ENCODE measurements around the gene MEF2C. TPM values are rescaled to one million over a fixed set of nuclear protein-coding genes. Genes with fewer than 3 reads are reported as not detected.

MEF2C gene
- total RNA-seq, 4 donors from 2014 or later, result 45.6 to 92.0 (median 54.4) TPM

DNA sequence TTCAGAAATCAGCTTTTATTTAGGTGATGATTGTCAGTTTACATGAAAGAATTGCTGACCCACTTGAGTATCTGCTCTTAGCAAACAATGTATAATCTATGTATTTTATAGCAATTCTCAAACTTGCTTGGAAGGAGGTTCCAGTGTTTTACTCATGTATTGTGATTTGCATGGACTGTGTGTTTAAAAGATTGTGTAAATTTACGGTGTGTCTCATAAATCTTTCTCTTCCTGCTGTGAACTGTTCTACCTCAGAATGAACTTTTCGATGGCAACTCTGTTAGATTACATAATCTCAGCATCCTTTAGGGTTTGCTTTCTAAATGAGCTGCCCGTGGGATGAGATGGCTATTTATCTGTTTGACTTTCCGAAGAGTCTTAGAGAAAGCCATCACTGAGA lies 122.5 kb downstream of the MEF2C start:
- TF ChIP-seq, protein P1, sequence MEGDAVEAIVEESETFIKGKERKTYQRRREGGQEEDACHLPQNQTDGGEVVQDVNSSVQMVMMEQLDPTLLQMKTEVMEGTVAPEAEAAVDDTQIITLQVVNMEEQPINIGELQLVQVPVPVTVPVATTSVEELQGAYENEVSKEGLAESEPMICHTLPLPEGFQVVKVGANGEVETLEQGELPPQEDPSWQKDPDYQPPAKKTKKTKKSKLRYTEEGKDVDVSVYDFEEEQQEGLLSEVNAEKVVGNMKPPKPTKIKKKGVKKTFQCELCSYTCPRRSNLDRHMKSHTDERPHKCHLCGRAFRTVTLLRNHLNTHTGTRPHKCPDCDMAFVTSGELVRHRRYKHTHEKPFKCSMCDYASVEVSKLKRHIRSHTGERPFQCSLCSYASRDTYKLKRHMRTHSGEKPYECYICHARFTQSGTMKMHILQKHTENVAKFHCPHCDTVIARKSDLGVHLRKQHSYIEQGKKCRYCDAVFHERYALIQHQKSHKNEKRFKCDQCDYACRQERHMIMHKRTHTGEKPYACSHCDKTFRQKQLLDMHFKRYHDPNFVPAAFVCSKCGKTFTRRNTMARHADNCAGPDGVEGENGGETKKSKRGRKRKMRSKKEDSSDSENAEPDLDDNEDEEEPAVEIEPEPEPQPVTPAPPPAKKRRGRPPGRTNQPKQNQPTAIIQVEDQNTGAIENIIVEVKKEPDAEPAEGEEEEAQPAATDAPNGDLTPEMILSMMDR (IDR thresholded peaks at IDR 0.05; ENCODE audit: low read depth), result no peak

DNA sequence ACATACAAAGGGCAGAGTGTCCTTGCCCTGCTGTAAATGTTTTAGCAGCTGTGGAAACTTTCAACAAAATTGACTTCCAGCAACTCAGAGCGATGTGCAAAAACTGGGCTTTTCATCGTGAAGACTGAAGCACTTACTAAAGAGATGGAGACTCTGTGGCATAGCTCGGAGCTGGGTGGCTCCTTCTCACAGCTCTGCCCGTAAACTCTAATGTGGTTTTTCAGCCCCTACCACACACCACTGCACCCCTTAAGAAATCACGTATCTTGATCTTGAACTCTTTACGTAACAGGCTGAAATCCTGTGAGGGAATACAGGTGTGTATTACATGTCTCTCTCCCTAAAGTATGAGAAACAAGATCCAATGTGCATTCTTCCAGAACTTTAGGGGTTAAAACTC lies 124.4 kb downstream of the MEF2C start:
- TF ChIP-seq, protein P1 (IDR thresholded peaks at IDR 0.05; ENCODE audit: low read depth), result no peak

DNA sequence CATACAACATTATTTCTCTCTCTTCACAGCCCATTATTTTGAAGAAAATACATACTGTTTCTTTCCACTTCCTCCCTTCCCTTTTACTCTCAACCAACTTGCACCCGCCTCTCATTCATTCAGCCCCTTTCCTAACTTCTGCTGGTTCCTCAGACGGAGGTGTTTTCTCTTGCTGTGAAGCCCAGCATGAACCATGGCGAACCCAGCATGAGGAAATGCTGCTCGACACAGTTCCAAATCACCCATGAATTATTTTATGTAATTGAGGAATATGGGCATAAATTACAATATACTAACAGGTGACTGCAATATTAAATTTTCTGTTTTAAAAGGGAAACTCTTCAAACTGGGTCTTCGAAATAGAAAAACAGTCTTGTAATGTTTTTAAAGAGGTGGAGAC lies 124.8 kb downstream of the MEF2C start:
- TF ChIP-seq, protein P1 (IDR thresholded peaks at IDR 0.05; ENCODE audit: low read depth), result no peak

DNA sequence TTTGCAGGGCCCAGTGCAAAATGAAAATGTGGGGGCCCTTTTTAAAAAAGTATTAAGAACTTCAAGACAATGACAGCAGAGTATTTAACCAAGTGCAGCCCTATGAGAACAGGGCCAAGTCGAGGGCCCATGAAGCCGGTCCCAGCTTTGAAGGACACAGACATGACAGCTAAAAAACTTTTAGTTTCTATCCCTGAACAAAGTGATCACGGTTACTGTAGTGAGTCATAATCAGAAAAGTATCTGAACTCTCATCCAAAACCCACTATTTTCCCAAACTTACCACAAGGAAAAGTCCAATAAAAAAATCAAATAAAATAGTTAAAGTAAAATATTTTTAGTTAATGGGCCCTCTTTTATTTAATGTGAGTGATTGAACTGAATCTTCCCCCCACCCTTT lies 126.0 kb downstream of the MEF2C start:
- TF ChIP-seq, protein P1 (IDR thresholded peaks at IDR 0.05; ENCODE audit: low read depth), result no peak

DNA sequence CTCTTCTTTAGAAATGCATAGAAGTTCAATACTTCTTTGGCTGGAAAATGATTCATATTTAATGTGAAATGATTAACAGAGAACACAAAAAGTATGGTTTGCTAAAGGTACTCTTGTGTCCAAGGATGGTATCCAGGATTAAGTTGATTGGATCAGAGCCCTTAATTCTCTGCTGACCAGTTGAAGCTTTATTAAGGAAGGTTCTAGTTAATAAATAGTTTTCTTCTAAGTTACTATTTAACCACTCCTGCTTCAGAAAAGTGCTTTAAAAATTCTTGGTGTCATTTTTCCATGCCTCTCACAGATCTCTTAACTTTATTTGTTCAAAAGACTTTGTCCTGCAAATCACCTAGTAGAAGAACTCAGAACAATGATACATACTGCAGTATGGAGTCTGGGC lies 134.3 kb downstream of the MEF2C start:
- TF ChIP-seq, protein P1 (IDR thresholded peaks at IDR 0.05; ENCODE audit: low read depth), result no peak

DNA sequence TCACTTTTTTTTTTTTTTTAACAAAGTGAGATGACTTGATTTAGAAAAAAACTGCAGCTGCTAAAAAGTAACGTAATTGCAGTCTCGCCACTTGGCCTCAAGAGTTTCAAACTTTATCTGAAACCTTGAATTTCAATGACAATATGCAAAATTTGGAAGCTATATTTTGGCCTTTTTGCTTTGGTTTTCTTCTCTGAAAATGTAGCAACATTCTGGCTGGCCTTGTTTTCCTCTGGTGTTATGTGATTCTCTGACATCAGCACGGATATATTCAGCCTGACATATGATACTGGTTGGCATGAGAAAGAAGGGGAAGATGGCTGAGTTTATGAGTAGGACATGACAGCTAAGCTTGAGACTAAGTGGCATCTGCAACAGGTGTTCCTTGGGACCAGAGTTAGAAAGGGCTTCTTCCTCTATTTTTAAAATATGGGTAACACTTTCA lies 136.5 kb downstream of the MEF2C start:
- TF ChIP-seq, protein P1 (IDR thresholded peaks at IDR 0.05; ENCODE audit: low read depth), result no peak

DNA sequence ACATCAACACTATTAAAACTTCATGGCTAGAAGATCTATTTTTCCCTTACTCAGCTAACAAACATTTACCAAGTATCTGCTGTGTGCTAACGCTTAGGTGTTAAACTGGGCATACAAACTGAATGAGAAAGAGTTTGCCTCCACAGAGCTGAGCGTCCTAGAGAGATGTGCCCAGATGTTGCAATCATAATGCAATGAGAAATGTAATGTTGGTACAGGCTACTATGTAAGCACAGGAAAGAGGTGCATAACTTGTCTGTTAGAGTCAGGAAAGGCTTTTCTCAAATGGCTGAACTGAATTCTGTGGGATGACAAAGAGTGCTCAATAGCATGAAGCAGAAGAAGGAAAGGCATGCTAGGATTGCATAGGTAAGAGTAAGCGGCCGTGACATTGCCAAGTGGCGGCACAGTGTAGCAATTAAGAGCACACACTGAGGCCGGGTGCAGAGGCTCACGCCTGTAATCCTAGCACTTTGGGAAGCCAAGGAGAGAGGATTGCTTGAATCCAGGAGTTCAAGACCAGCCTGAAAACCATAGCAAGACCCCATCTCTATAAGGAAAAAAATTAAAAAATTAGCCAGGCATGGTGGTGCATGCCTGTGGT lies 137.8 kb downstream of the MEF2C start:
- TF ChIP-seq, protein P1 (IDR thresholded peaks at IDR 0.05; ENCODE audit: low read depth), result no peak

Data from subcutaneous adipose tissue (tissue), 4 donors.